H1 (cell line): ENCODE measurements around the gene CMKLR1. TPM values are rescaled to one million over a fixed set of nuclear protein-coding genes. Genes with fewer than 3 reads are reported as not detected.

ENCODE experiments used
- CTCF ChIA-PET: fragments of 300-600 bp; sonication (Branson Sonifier 250); formaldehyde crosslinking; loops from one replicate; lab custom pipeline; 2021; ENCODE audit not compliant: partially characterized antibody; lab: Charles Lee
- POLR2A ChIA-PET: fragments of 300-600 bp; sonication (Branson Sonifier 250); formaldehyde crosslinking; loops from one replicate; lab custom pipeline; 2021; ENCODE audit warnings: inconsistent platforms; ENCODE audit not compliant: partially characterized antibody; lab: Charles Lee
- DNase-seq, 2 experiments: peaks; one replicate each; pipeline versions ENCODE4 v3.0.0 to v3.0.0-alpha.2; 2010 to 2022; ENCODE audit warnings: low spot score in 2 of 2, low read depth in 1 of 2, mixed read lengths in 1 of 2
- FAIRE-seq: peaks from 2 replicates; lab custom pipeline; 2011; peaks lifted over from hg19 to GRCh38; lab: Jason Lieb, UNC
- H2AFZ ChIP-seq: 2 replicates; pipeline ENCODE4 v1.8.1; 2012; ENCODE audit warnings: low read length, inconsistent platforms
- H2AK5ac ChIP-seq: 2 replicates; pipeline ENCODE4 v1.6.1; 2013; ENCODE audit warnings: low read depth, low read length
- H2BK120ac ChIP-seq: replicated peaks from 2 replicates; pipeline ENCODE3; 2013; ENCODE audit warnings: low read depth, low read length, inconsistent platforms
- H2BK12ac ChIP-seq: 2 replicates; pipeline ENCODE4 v1.6.1; 2013; ENCODE audit warnings: low read depth, low read length
- H2BK15ac ChIP-seq: 2 replicates; pipeline ENCODE4 v1.6.1; 2013; ENCODE audit warnings: low read length
- H2BK20ac ChIP-seq: 2 replicates; pipeline ENCODE4 v1.6.1; 2013; ENCODE audit warnings: low read length
- H2BK5ac ChIP-seq: 2 replicates; pipeline ENCODE4 v1.6.1; 2013; ENCODE audit warnings: low read depth, low read length
- H3K14ac ChIP-seq: 2 replicates; pipeline ENCODE4 v1.6.1; 2013; ENCODE audit warnings: inconsistent platforms; ENCODE audit not compliant: insufficient read length
- H3K18ac ChIP-seq: 2 replicates; pipeline ENCODE4 v1.6.1; 2013; ENCODE audit warnings: low read length; ENCODE audit errors: extremely low read depth
- H3K23ac ChIP-seq: 2 replicates; pipeline ENCODE4 v1.6.1; 2013; ENCODE audit warnings: inconsistent platforms; ENCODE audit not compliant: insufficient read length
- H3K23me2 ChIP-seq: 2 replicates; pipeline ENCODE4 v1.6.1; 2013; ENCODE audit warnings: low read depth, low read length
- H3K27ac ChIP-seq: 2 replicates; pipeline ENCODE4 v1.6.1; 2011; ENCODE audit warnings: low read depth, low read length, inconsistent platforms
- H3K27me3 ChIP-seq, 4 experiments: replicated peaks in 1 of 4; 1 replicate in 1 of 4; 2 replicates in 3 of 4; pipeline versions ENCODE4 v1.6.1 to v1.8.1; 2011 to 2013; ENCODE audit warnings: low read length in 3 of 4, mild to moderate bottlenecking in 3 of 4, inconsistent platforms in 2 of 4, mixed read lengths in 2 of 4, moderate library complexity in 1 of 4; ENCODE audit not compliant: control insufficient read depth in 3 of 4, insufficient read depth in 3 of 4; ENCODE audit errors: extremely low read depth in 1 of 4
- H3K36me3 ChIP-seq, 4 experiments: 2 replicates each; pipeline versions ENCODE4 v1.6.1 to v1.8.1; 2011 to 2013; ENCODE audit warnings: mild to moderate bottlenecking in 4 of 4, low read length in 3 of 4, moderate library complexity in 2 of 4, control low read depth in 1 of 4, inconsistent platforms in 1 of 4; ENCODE audit not compliant: insufficient read depth in 4 of 4, control insufficient read depth in 2 of 4
- H3K4ac ChIP-seq: replicated peaks from 2 replicates; pipeline ENCODE3; 2013; ENCODE audit warnings: low read length, low read depth, mixed read lengths, inconsistent platforms; ENCODE audit not compliant: insufficient read length
- H3K4me1 ChIP-seq, 4 experiments: replicated peaks in 1 of 4; 1 replicate in 1 of 4; 2 replicates in 3 of 4; pipeline versions ENCODE4 v1.6.1 to v1.8.1; 2011 to 2013; ENCODE audit warnings: low read length in 3 of 4, inconsistent platforms in 2 of 4, mixed read lengths in 1 of 4; ENCODE audit not compliant: insufficient read depth in 4 of 4, control insufficient read depth in 3 of 4
- H3K4me2 ChIP-seq, 2 experiments: 2 replicates each; pipeline versions ENCODE4 v1.6.1 to v1.8.1; 2011 to 2013; ENCODE audit warnings: low read depth in 2 of 2, low read length in 2 of 2, control low read depth in 1 of 2, inconsistent platforms in 1 of 2, mild to moderate bottlenecking in 1 of 2; ENCODE audit not compliant: insufficient read depth in 1 of 2
- H3K4me3 ChIP-seq, 4 experiments: fragments of 200-600, 300-600 bp in 1 of 4; sonication (generic), shearing (Covaris generic), sonication (Bioruptor Twin) in 1 of 4; 2 replicates each; pipeline versions ENCODE4 v1.5.1 to v1.8.1; 2011 to 2016; ENCODE audit warnings: low read length in 4 of 4, low read depth in 3 of 4, control low read depth in 2 of 4, inconsistent platforms in 2 of 4, mild to moderate bottlenecking in 2 of 4, mixed read lengths in 1 of 4, moderate library complexity in 1 of 4; ENCODE audit not compliant: insufficient read depth in 2 of 4; ENCODE audit errors: extremely low read depth in 1 of 4
- H3K56ac ChIP-seq: replicated peaks from 2 replicates; pipeline ENCODE3; 2013; ENCODE audit warnings: low read depth, mild to moderate bottlenecking, mixed read lengths, low read length, inconsistent platforms; ENCODE audit not compliant: insufficient read length
- H3K79me1 ChIP-seq: 2 replicates; pipeline ENCODE4 v1.6.1; 2013; ENCODE audit warnings: low read depth, low read length, control low read depth
- H3K79me2 ChIP-seq, 2 experiments: 2 replicates each; pipeline versions ENCODE4 v1.6.1 to v1.8.1; 2012 to 2013; ENCODE audit warnings: low read length in 2 of 2, mild to moderate bottlenecking in 2 of 2, inconsistent platforms in 1 of 2; ENCODE audit not compliant: insufficient read depth in 2 of 2, control insufficient read depth in 1 of 2
- H3K9ac ChIP-seq, 4 experiments: replicated peaks in 1 of 4; 1 replicate in 1 of 4; 2 replicates in 3 of 4; pipeline versions ENCODE4 v1.6.1 to v1.8.1; 2011 to 2013; ENCODE audit warnings: low read depth in 3 of 4, low read length in 3 of 4, control low read depth in 2 of 4, mild to moderate bottlenecking in 2 of 4, moderate library complexity in 2 of 4, inconsistent platforms in 1 of 4; ENCODE audit errors: extremely low read depth in 1 of 4
- H3K9me3 ChIP-seq, 2 experiments: 2 replicates each; pipeline versions ENCODE4 v1.6.1 to v1.8.1; 2012 to 2013; ENCODE audit warnings: mild to moderate bottlenecking in 2 of 2, moderate library complexity in 2 of 2, control low read depth in 1 of 2, inconsistent platforms in 1 of 2, low read depth in 1 of 2, low read length in 1 of 2, mixed read lengths in 1 of 2; ENCODE audit not compliant: insufficient read depth in 2 of 2
- H4K20me1 ChIP-seq, 2 experiments: replicated peaks in 1 of 2; 2 replicates each; pipeline versions ENCODE3 to v1.8.1; 2011 to 2013; ENCODE audit warnings: inconsistent platforms in 2 of 2, low read length in 2 of 2, mild to moderate bottlenecking in 1 of 2; ENCODE audit not compliant: insufficient read depth in 2 of 2, control insufficient read depth in 1 of 2
- H4K5ac ChIP-seq: 2 replicates; pipeline ENCODE4 v1.6.1; 2013; ENCODE audit warnings: low read length, low read depth, mixed read lengths, inconsistent platforms; ENCODE audit not compliant: insufficient read length
- H4K8ac ChIP-seq: 2 replicates; pipeline ENCODE4 v1.8.0; 2013; ENCODE audit warnings: mild to moderate bottlenecking, moderate library complexity, low read length, inconsistent platforms; ENCODE audit not compliant: insufficient read depth; ENCODE audit errors: extremely low read depth
- H4K91ac ChIP-seq: replicated peaks from 2 replicates; pipeline ENCODE3; 2013; ENCODE audit warnings: low read length, mixed read lengths, inconsistent platforms; ENCODE audit not compliant: insufficient read length
- ASH2L ChIP-seq: fragments of 200-600, 300-600 bp; sonication (generic); IDR thresholded peaks from one replicate; pipeline ENCODE4 v1.7.1; 2017; ENCODE audit warnings: low read length
- BACH1 ChIP-seq: IDR thresholded peaks from 2 replicates; pipeline ENCODE4 v1.6.1; 2012; ENCODE audit warnings: low read length, improper control_type of control experiment
- BRCA1 ChIP-seq: IDR thresholded peaks from 2 replicates; pipeline ENCODE4 v1.6.1; 2012; ENCODE audit warnings: low read depth, low read length, improper control_type of control experiment
- CBX8 ChIP-seq: fragments of 300-800, 300-1000 bp; sonication (generic); IDR thresholded peaks from 2 replicates; pipeline ENCODE4 v1.7.1; 2016; ENCODE audit warnings: low read depth, low read length, borderline replicate concordance
- CREB1 ChIP-seq: IDR thresholded peaks from 2 replicates; pipeline ENCODE4 v1.6.1; 2012; ENCODE audit warnings: inconsistent platforms
- EGR1 ChIP-seq: IDR thresholded peaks from 2 replicates; pipeline ENCODE4 v1.6.1; 2011; ENCODE audit warnings: low read depth, low read length, borderline replicate concordance
- GABPA ChIP-seq: IDR thresholded peaks from 2 replicates; pipeline ENCODE4 v1.6.1; 2011; ENCODE audit warnings: mild to moderate bottlenecking, low read length, moderate library complexity, borderline replicate concordance; ENCODE audit not compliant: insufficient read depth
- JUN ChIP-seq: IDR thresholded peaks from 2 replicates; pipeline ENCODE4 v1.6.1; 2011; ENCODE audit warnings: low read depth, mild to moderate bottlenecking, improper control_type of control experiment, low read length
- JUND ChIP-seq: IDR thresholded peaks from 2 replicates; pipeline ENCODE4 v1.6.1; 2011; ENCODE audit warnings: mild to moderate bottlenecking, improper control_type of control experiment, low read length
- KDM1A ChIP-seq: fragments of 200-600, 300-600 bp; sonication (generic); IDR thresholded peaks from 2 replicates; pipeline ENCODE4 v1.7.1; 2016; ENCODE audit warnings: mild to moderate bottlenecking, low read length, borderline replicate concordance
- KDM4A ChIP-seq: IDR thresholded peaks from one replicate; pipeline ENCODE4 v1.7.1; 2012; ENCODE audit warnings: low read depth, mild to moderate bottlenecking, moderate library complexity, low read length, inconsistent platforms; ENCODE audit not compliant: severe bottlenecking
- POLR2A ChIP-seq, 2 experiments: IDR thresholded peaks; 1 replicate in 1 of 2; 2 replicates in 1 of 2; pipeline ENCODE4 v1.6.1; 2011; ENCODE audit warnings: low read depth in 2 of 2, low read length in 2 of 2, mild to moderate bottlenecking in 2 of 2; ENCODE audit errors: control extremely low read depth in 1 of 2
- RXRA ChIP-seq: IDR thresholded peaks from 2 replicates; pipeline ENCODE4 v1.6.1; 2011; ENCODE audit warnings: low read depth, mild to moderate bottlenecking, low read length, moderate library complexity; ENCODE audit not compliant: insufficient read depth
- SIN3A ChIP-seq, 2 experiments: IDR thresholded peaks in 1 of 2; conservative IDR thresholded peaks in 1 of 2; 2 replicates each; pipeline ENCODE4 v1.6.1; 2011 to 2012; ENCODE audit warnings: low read length in 2 of 2, improper control_type of control experiment in 1 of 2, low read depth in 1 of 2, mild to moderate bottlenecking in 1 of 2
- SP2 ChIP-seq: IDR thresholded peaks from 2 replicates; pipeline ENCODE4 v1.6.1; 2012; ENCODE audit warnings: mild to moderate bottlenecking, low read length, inconsistent platforms
- SRF ChIP-seq: IDR thresholded peaks from 2 replicates; pipeline ENCODE4 v1.6.1; 2011; ENCODE audit warnings: mild to moderate bottlenecking, low read depth, low read length, moderate library complexity
- TBP ChIP-seq: IDR thresholded peaks from 2 replicates; pipeline ENCODE4 v1.6.1; 2011; ENCODE audit warnings: low read depth, low read length, improper control_type of control experiment
- ZNF274 ChIP-seq: IDR thresholded peaks from 2 replicates; pipeline ENCODE4 v1.7.0; 2012; ENCODE audit warnings: low read length, borderline replicate concordance; ENCODE audit errors: extremely low read depth
- polyA plus RNA-seq, 7 experiments: library from polyadenylated mRNA; depleted of rRNA in 3 of 7; stranded (reverse) in 5 of 7; unstranded in 2 of 7; fragments of >200 nt in 5 of 7; fragments of 200-250 nt in 2 of 7; gene quantifications; 1 replicate in 5 of 7; 2 replicates in 1 of 7; 4 replicates in 1 of 7; pipeline versions ENCODE4 v1.2.1 to v1.2.3, GENCODE V29; 2011 to 2013; ENCODE audit warnings: missing spikeins in 2 of 7, mixed read lengths in 2 of 7
- total RNA-seq: library from RNA; stranded (reverse); fragmentation: NEBNext Ultra II Directional; extraction: Animal tissue kit (Norgen Biotek cat#: 25700); gene quantifications from 2 replicates; pipeline ENCODE4 v1.2.1, GENCODE V29; 2021

The CMKLR1 gene
- total and polyA plus RNA-seq, 2 of the 8 experiments (the other 6 are each of a cell fraction or from before 2014, with no cell fraction given): 2.1 to 2.8 TPM

- Histone ChIP-seq H3K56ac (no peak overlapping the region), H4K8ac (no peak overlapping the region), H2AFZ (no peak overlapping the region), H3K36me3 (no peaks in the 10 kb centered on the region), H3K27ac (no peak overlapping the region), H3K4me1 (peaks cover 0 to 3% (median 0%) of the 10 kb centered on the region in 4 experiments; a peak in 1 of 7 replicates), H3K9ac (no peak overlapping the region), H2BK5ac (no peak overlapping the region), H3K4me2 (no peak overlapping the region), H3K27me3 (no peaks in the 10 kb centered on the region), H2BK120ac (no peak overlapping the region), H2BK20ac (no peak overlapping the region), H4K5ac (no peak overlapping the region), H3K79me2 (no peaks in the 10 kb centered on the region), H3K9me3 (peaks cover 8 to 9% of the 10 kb centered on the region in 2 experiments), H3K4ac (no peak overlapping the region), H2BK12ac (no peak overlapping the region), H4K20me1 (no peaks in the 10 kb centered on the region), H3K23ac (no peak overlapping the region), H3K79me1 (no peaks in the 10 kb centered on the region), H2AK5ac (no peak overlapping the region), H3K14ac (no peak overlapping the region), H3K4me3 (no peak overlapping the region), H2BK15ac (no peak overlapping the region), H3K18ac (no peak overlapping the region), H4K91ac (no peak overlapping the region), H3K23me2 (no peaks in the 10 kb centered on the region; the same call in 1 of the 2 replicates)
- ChIA-PET POLR2A (no interaction called here), CTCF (interaction anchor here (0.7 to 1.4 kb wide), 2 partner anchors 14 to 234 kb away, joined by 3 read pairs; no protein-coding TSS in a partner anchor)
- DNase-seq (no peak), FAIRE-seq (no peak)
- no peak for TF ChIP-seq BACH1
- no peak for TF ChIP-seq SIN3A (conservative IDR thresholded peaks at IDR 0.05 in 1 of 2, IDR thresholded peaks at IDR 0.05 in 1 of 2; ENCODE audit: low read depth in 1 of 2, low read length in 2 of 2)
- no peak for TF ChIP-seq CREB1
- TF ChIP-seq POLR2A (IDR thresholded peaks at IDR 0.05; ENCODE audit: control extremely low read depth in 1 of 2, low read depth in 2 of 2, low read length in 2 of 2): no peak
- TF ChIP-seq BRCA1: no peak
- no peak for TF ChIP-seq SRF
- no peak for TF ChIP-seq RXRA
- no peak for TF ChIP-seq TBP
- TF ChIP-seq EGR1: no peak
- TF ChIP-seq CBX8: no peak
- TF ChIP-seq JUN: no peak
- no peak for TF ChIP-seq GABPA
- TF ChIP-seq KDM1A: no peak
- TF ChIP-seq KDM4A: no peak
- TF ChIP-seq ZNF274: no peak
- no peak for TF ChIP-seq ASH2L
- TF ChIP-seq JUND: no peak
- no peak for TF ChIP-seq SP2
Measured at GRCh38 chr12:108260969-108261368, 78.1 kb downstream of the CMKLR1 start.
